ENCODE measurements around the gene CLASP1.

CLASP1 gene

GRCh38 chr2:121431214-121431613 is 218.0 kb downstream of the CLASP1 start:
- no peak for TF ChIP-seq CTCF (IDR thresholded peaks at IDR 0.05; ENCODE audit: extremely low read depth, missing control alignments)
- DNase-seq (ENCODE audit: low spot score) = no peak

GRCh38 chr2:121429927-121430520 is 219.2 kb downstream of the CLASP1 start:
- DNase-seq (ENCODE audit: low spot score) = no peak
- no peak for TF ChIP-seq CTCF (IDR thresholded peaks at IDR 0.05; ENCODE audit: extremely low read depth, missing control alignments)

GRCh38 chr2:121429119-121429903 is 220.0 kb downstream of the CLASP1 start:
- DNase-seq (ENCODE audit: low spot score) = no peak
- no peak for TF ChIP-seq CTCF (IDR thresholded peaks at IDR 0.05; ENCODE audit: extremely low read depth, missing control alignments)

- TF ChIP-seq CTCF (IDR thresholded peaks at IDR 0.05; ENCODE audit: extremely low read depth, missing control alignments) = no peak
- no peak for DNase-seq (ENCODE audit: low spot score)
Measured at GRCh38 chr2:121427187-121427689, 222.0 kb downstream of the CLASP1 start.

- DNase-seq (ENCODE audit: low spot score) = no peak
- TF ChIP-seq CTCF (IDR thresholded peaks at IDR 0.05; ENCODE audit: extremely low read depth, missing control alignments) = no peak
Measured at GRCh38 chr2:121420486-121420885, 228.8 kb downstream of the CLASP1 start.

GRCh38 chr2:121419081-121419699 is 230.1 kb downstream of the CLASP1 start:
- no peak for DNase-seq (ENCODE audit: low spot score)
- no peak for TF ChIP-seq CTCF (IDR thresholded peaks at IDR 0.05; ENCODE audit: extremely low read depth, missing control alignments)

GRCh38 chr2:121418494-121419058 is 230.7 kb downstream of the CLASP1 start:
- DNase-seq (ENCODE audit: low spot score) = no peak
- TF ChIP-seq CTCF (IDR thresholded peaks at IDR 0.05; ENCODE audit: extremely low read depth, missing control alignments) = no peak
